Transverse colon (tissue), 4 donors: ENCODE results near the gene ZNF687. TPM values are rescaled to one million over a fixed set of nuclear protein-coding genes. Genes with fewer than 3 reads are reported as not detected.

ENCODE experiments used
- DNase-seq: peaks from one replicate; pipeline ENCODE4 v3.0.0-alpha.2; 2019
- H3K27ac ChIP-seq, 4 donors: fragments of 200-600 bp; sonication (generic); 2 replicates each; pipeline ENCODE4 v1.5.1; 2016 to 2018; ENCODE audit warnings: inconsistent platforms in 4 of 4
- H3K27me3 ChIP-seq: fragments of 200-600 bp; sonication (generic); 2 replicates; pipeline ENCODE4 v1.5.1; 2017; ENCODE audit warnings: inconsistent platforms
- H3K36me3 ChIP-seq, 4 donors: fragments of 200-600 bp; sonication (generic); 2 replicates each; pipeline ENCODE4 v1.5.1; 2017 to 2019; ENCODE audit warnings: inconsistent platforms in 4 of 4
- H3K4me1 ChIP-seq, 4 donors: fragments of 200-600 bp; sonication (generic); 2 replicates each; pipeline ENCODE4 v1.5.1; 2017 to 2020; ENCODE audit warnings: inconsistent platforms in 4 of 4
- H3K4me3 ChIP-seq, 4 donors: fragments of 200-600 bp; sonication (generic); 1 replicate in 1 of 4; 2 replicates in 3 of 4; pipeline versions ENCODE4 v1.5.1 to v1.6.1; 2017 to 2019; ENCODE audit warnings: inconsistent platforms in 4 of 4
- H3K9me3 ChIP-seq, 2 donors: fragments of 200-600 bp; sonication (generic); 2 replicates each; pipeline ENCODE4 v1.5.1; 2017 to 2019; ENCODE audit warnings: inconsistent platforms in 2 of 2
- CTCF ChIP-seq, 5 experiments: fragments of 200-600 bp in 3 of 5; fragments of 450-650 bp in 2 of 5; sonication (generic) in 3 of 5; IDR thresholded peaks; 1 replicate in 2 of 5; 2 replicates in 3 of 5; pipeline ENCODE4 v1.5.1; 2016 to 2017; ENCODE audit warnings: antibody characterized with exemption in 5 of 5, inconsistent platforms in 3 of 5, mild to moderate bottlenecking in 2 of 5, moderate library complexity in 1 of 5
- EP300 ChIP-seq: sonication (generic); formaldehyde crosslinking; IDR thresholded peaks from one replicate; pipeline ENCODE4 v1.6.1; 2017; ENCODE audit warnings: antibody characterized with exemption, low read depth
- POLR2A ChIP-seq: fragments of 450-650 bp; IDR thresholded peaks from one replicate; pipeline ENCODE4 v1.6.1; 2016; ENCODE audit warnings: antibody characterized with exemption, mild to moderate bottlenecking, moderate library complexity
- POLR2AphosphoS5 ChIP-seq, 3 donors: sonication (generic); formaldehyde crosslinking; IDR thresholded peaks; one replicate each; pipeline ENCODE4 v1.6.1; 2016; ENCODE audit warnings: antibody characterized with exemption in 3 of 3
- WGBS, 2 donors: methylation state at CpG; one replicate each; pipeline ENCODE4 v1.1.5; 2018; ENCODE audit warnings: low coverage in 1 of 2; 5-methylcytosine and 5-hydroxymethylcytosine counted together
- in situ Hi-C, 4 donors: fragments of 200-750 bp; cut with MboI; loops; one replicate each; pipeline versions ENCODE4 v1.15.0 to v1.15.1; 2017; ENCODE audit warnings: low sequenced_read_pairs in 3 of 4, low pct_ligation_motif_present in 1 of 4, low pct_unique_long_range_greater_than_20kb in 1 of 4
- intact Hi-C: fragments of 100-400 bp; cut with DNase I; formaldehyde crosslinking; loops from one replicate; pipeline ENCODE4 v1.15.1; 2023; ENCODE audit warnings: low total_unique reads
- total RNA-seq, 4 donors: library from RNA; depleted of rRNA; stranded (reverse); fragments of >200 nt; gene quantifications; one replicate each; pipeline ENCODE4 v1.1.0, GENCODE V29; 2016

ZNF687 gene
- total RNA-seq, 4 donors from 2014 or later: 24.5 to 41.9 (median 31.5) TPM

- Histone ChIP-seq H3K27me3 (no peaks in the 10 kb centered on the region), H3K9me3 (no peaks in the 10 kb centered on the region), H3K4me3 (no peak overlapping the region), H3K4me1 (peaks cover 7 to 48% (median 36%) of the 10 kb centered on the region in 4 donors), H3K27ac (peak overlapping the region; percentile 70 to 82 (median 78)), H3K36me3 (peaks cover 0 to 33% (median 12%) of the 10 kb centered on the region in 4 donors)
- TF ChIP-seq CTCF (IDR thresholded peaks at IDR 0.05): no peak
- no peak for TF ChIP-seq EP300
- no peak for TF ChIP-seq POLR2A
- TF ChIP-seq POLR2AphosphoS5 (IDR thresholded peaks at IDR 0.05): no peak
- in situ Hi-C loops (no loop called here), intact Hi-C loops (no loop called here)
- DNase-seq: no peak
- 87 to 100% methylated on average over 1 to 4 of the region's 4 CpGs for WGBS, 2 donors
These were observed 30.3 kb downstream of the ZNF687 start for GRCh38 chr1:151312411-151312810.

DNA sequence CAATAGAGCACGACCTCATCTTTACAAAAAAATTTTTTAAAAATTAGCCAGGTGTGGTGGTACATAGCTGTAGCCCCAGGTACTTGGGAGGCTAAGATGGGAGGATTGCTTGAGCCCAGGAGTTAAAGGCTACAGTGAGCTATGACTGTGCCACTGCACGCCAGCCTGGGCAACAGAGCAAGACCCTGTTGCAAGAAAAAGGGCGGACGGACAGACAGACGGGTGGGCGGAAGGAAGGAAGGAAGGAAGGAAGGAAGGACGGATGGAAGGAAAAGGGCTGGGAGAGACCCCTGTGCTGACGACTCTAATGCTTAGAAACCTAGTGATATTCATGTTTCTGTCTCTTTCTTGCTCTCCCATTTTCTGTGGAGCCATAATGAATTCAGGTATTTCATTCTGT, 30.7 kb downstream of the ZNF687 start:
- peaks cover 0 to 33% (median 10%) of the 10 kb centered on the region in 4 donors for H3K36me3 ChIP-seq
- no peak for DNase-seq
- H3K27me3 ChIP-seq: no peaks in the 10 kb centered on the region
- no peaks in the 10 kb centered on the region for H3K9me3 ChIP-seq
- H3K27ac ChIP-seq: peak overlapping the region; percentile 70 to 82 (median 78)
- in situ Hi-C loops: no loop called here
- no peak overlapping the region for H3K4me3 ChIP-seq
- intact Hi-C loops: no loop called here
- peaks cover 7 to 48% (median 36%) of the 10 kb centered on the region in 4 donors for H3K4me1 ChIP-seq
- WGBS, 2 donors: 70 to 91% methylated on average over 4 to 8 of the region's 8 CpGs
- no peak for TF ChIP-seq POLR2A

GRCh38 chr1:151313501-151313900, 31.4 kb downstream of the ZNF687 start:
- 50% methylated on average over 2 of the region's 2 CpGs; no CpG with 5 or more reads in 1 of the 2 donors for WGBS, 2 donors
- Histone ChIP-seq H3K9me3 (no peaks in the 10 kb centered on the region), H3K27ac (peak overlapping the region; percentile 70 to 82 (median 78)), H3K27me3 (no peaks in the 10 kb centered on the region), H3K4me3 (no peak overlapping the region), H3K4me1 (peaks cover 7 to 48% (median 36%) of the 10 kb centered on the region in 4 donors), H3K36me3 (peaks cover 0 to 26% (median 8%) of the 10 kb centered on the region in 4 donors)
- intact Hi-C loops (no loop called here), in situ Hi-C loops (no loop called here)
- no peak for DNase-seq
- TF ChIP-seq EP300 (no peak), CTCF (IDR thresholded peaks at IDR 0.05) (no peak), POLR2A (no peak), POLR2AphosphoS5 (IDR thresholded peaks at IDR 0.05) (no peak)

GRCh38 chr1:151314137-151314875, 32.2 kb downstream of the ZNF687 start:
- peak overlapping the region; percentile 70 to 82 (median 78) for H3K27ac ChIP-seq
- DNase-seq: peak; percentile 55
- no peaks in the 10 kb centered on the region for H3K9me3 ChIP-seq
- in situ Hi-C loops: no loop called here
- TF ChIP-seq POLR2AphosphoS5 (IDR thresholded peaks at IDR 0.05) (peak in 2 of 3 donors; percentile 39 to 43), POLR2A (no peak)
- H3K4me3 ChIP-seq: no peak overlapping the region
- no peaks in the 10 kb centered on the region for H3K27me3 ChIP-seq
- intact Hi-C loops: no loop called here
- WGBS, 2 donors: 52 to 66% methylated on average over 2 to 3 of the region's 3 CpGs
- H3K36me3 ChIP-seq: peaks cover 0 to 24% (median 9%) of the 10 kb centered on the region in 4 donors
- H3K4me1 ChIP-seq: peaks cover 7 to 44% (median 36%) of the 10 kb centered on the region in 4 donors

DNA sequence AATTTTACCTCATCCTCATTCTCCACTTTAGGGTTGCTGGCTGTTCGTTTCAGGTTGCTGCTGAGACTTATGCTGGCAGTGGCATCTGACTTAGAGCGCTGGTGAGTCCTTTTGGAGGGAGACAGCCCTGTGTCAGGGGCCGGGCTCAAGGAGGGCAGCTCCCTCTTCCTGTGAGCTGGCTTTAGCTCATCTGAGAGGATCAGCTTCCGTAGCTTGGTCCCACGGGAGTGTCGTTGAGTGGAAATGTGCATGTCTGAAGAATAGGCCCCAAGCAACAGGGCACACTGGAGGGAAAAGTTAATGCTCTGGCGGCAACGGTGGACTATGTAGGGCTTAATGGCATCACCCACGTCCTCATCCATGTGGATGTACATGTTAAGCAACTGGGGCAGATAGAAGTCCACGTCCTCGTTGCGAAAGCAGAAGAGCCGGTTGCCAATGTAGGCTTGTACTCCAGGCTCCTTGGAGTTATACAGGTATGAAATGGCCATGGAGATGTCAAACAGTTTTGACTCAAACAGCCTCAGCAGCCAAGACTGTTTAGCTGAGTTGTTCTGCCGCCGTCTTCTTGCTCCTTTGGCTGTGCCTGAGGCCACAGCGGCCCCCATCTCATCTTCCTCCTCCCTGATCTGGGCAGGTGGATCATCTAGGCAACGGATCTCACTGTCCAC, 33.6 kb downstream of the ZNF687 start:
- TF ChIP-seq POLR2AphosphoS5 (IDR thresholded peaks at IDR 0.05) (no peak), EP300 (no peak), CTCF (IDR thresholded peaks at IDR 0.05) (no peak), POLR2A (no peak)
- Histone ChIP-seq H3K27ac (no peak overlapping the region), H3K36me3 (peaks cover 0 to 24% (median 12%) of the 10 kb centered on the region in 4 donors), H3K9me3 (no peaks in the 10 kb centered on the region), H3K27me3 (no peaks in the 10 kb centered on the region), H3K4me1 (peaks cover 2 to 34% (median 29%) of the 10 kb centered on the region in 4 donors), H3K4me3 (no peak overlapping the region)
- intact Hi-C loops (no loop called here), in situ Hi-C loops (no loop called here)
- no peak for DNase-seq
- 80 to 91% methylated on average over 4 to 17 of the region's 17 CpGs for WGBS, 2 donors
